Mesendoderm (in vitro differentiated cells): ENCODE results near the gene FGF8.

Experiments
- DNase-seq: peaks from one replicate; pipeline ENCODE4 v3.0.0; 2013
- H2AK5ac ChIP-seq: 2 replicates; pipeline ENCODE4 v1.6.1; 2013; ENCODE audit warnings: low read length, inconsistent platforms
- H2BK120ac ChIP-seq: 2 replicates; pipeline ENCODE4 v1.6.1; 2013; ENCODE audit warnings: low read depth, mild to moderate bottlenecking, low read length, moderate library complexity, mixed read lengths
- H2BK15ac ChIP-seq: replicated peaks from 2 replicates; pipeline ENCODE4 v1.6.1; 2013; ENCODE audit warnings: low read depth, mild to moderate bottlenecking, moderate library complexity
- H2BK5ac ChIP-seq: 2 replicates; pipeline ENCODE4 v1.6.1; 2013; ENCODE audit warnings: low read length, inconsistent platforms
- H3K18ac ChIP-seq: 2 replicates; pipeline ENCODE4 v1.6.1; 2013; ENCODE audit warnings: mild to moderate bottlenecking, low read length, mixed read lengths
- H3K23ac ChIP-seq: one replicate; pipeline ENCODE4 v1.6.1; 2013; ENCODE audit warnings: low read length
- H3K27ac ChIP-seq: 2 replicates; pipeline ENCODE4 v1.5.1; 2013; ENCODE audit warnings: low read depth, mild to moderate bottlenecking, inconsistent platforms, low read length, moderate library complexity
- H3K27me3 ChIP-seq: 2 replicates; pipeline ENCODE4 v1.6.1; 2013; ENCODE audit warnings: low read length, control low read depth, mild to moderate bottlenecking, inconsistent platforms; ENCODE audit not compliant: insufficient read depth, poor library complexity
- H3K36me3 ChIP-seq: 2 replicates; pipeline ENCODE4 v1.6.1; 2013; ENCODE audit warnings: low read length, inconsistent platforms; ENCODE audit not compliant: control insufficient read depth, insufficient read depth
- H3K4ac ChIP-seq: one replicate; pipeline ENCODE4 v1.6.1; 2013; ENCODE audit warnings: low read depth, mild to moderate bottlenecking, low read length, moderate library complexity
- H3K4me1 ChIP-seq: 2 replicates; pipeline ENCODE4 v1.6.1; 2013; ENCODE audit warnings: low read depth, low read length, inconsistent platforms; ENCODE audit not compliant: control insufficient read depth
- H3K4me2 ChIP-seq: 2 replicates; pipeline ENCODE4 v1.6.1; 2013; ENCODE audit warnings: low read length
- H3K4me3 ChIP-seq: 2 replicates; pipeline ENCODE4 v1.5.1; 2013; ENCODE audit warnings: mild to moderate bottlenecking, low read length
- H3K56ac ChIP-seq: one replicate; pipeline ENCODE4 v1.6.1; 2013; ENCODE audit warnings: low read length
- H3K79me1 ChIP-seq: 2 replicates; pipeline ENCODE4 v1.6.1; 2013; ENCODE audit warnings: low read length, inconsistent platforms
- H3K79me2 ChIP-seq: 2 replicates; pipeline ENCODE4 v1.6.1; 2013; ENCODE audit warnings: mild to moderate bottlenecking, low read length; ENCODE audit not compliant: control insufficient read depth, insufficient read depth
- H3K9ac ChIP-seq: 2 replicates; pipeline ENCODE4 v1.6.1; 2013; ENCODE audit warnings: low read length, inconsistent platforms
- H4K5ac ChIP-seq: one replicate; pipeline ENCODE4 v1.6.1; 2013; ENCODE audit warnings: low read length
- H4K8ac ChIP-seq: one replicate; pipeline ENCODE4 v1.6.1; 2013; ENCODE audit warnings: low read depth, mild to moderate bottlenecking, control low read depth, low read length, moderate library complexity
- WGBS: extraction: QIAGEN DNeasy Blood & Tissue Kit; methylation state at CpG from one replicate; pipeline ENCODE4 v1.1.7; 2013; ENCODE audit warnings: low lambda C conversion rate, missing lambda C conversion rate; ENCODE audit not compliant: insufficient coverage; ENCODE audit errors: extremely low coverage; 5-methylcytosine and 5-hydroxymethylcytosine counted together

The FGF8 gene

GRCh38 chr10:101767600-101767945 is 8.3 kb downstream of the FGF8 start:
- peaks cover 3% of the 10 kb centered on the region for H3K4me1 ChIP-seq
- H4K5ac ChIP-seq: no peak overlapping the region
- no peak overlapping the region for H2BK15ac ChIP-seq
- H4K8ac ChIP-seq: no peak overlapping the region
- no peak overlapping the region for H3K9ac ChIP-seq
- H3K79me2 ChIP-seq: no peaks in the 10 kb centered on the region
- WGBS: no CpG with 5 or more reads among the region's 6 CpGs
- no peak overlapping the region for H3K4me2 ChIP-seq
- H3K79me1 ChIP-seq: no peaks in the 10 kb centered on the region
- no peaks in the 10 kb centered on the region for H3K27me3 ChIP-seq
- no peak overlapping the region for H3K56ac ChIP-seq
- H2BK120ac ChIP-seq: no peak overlapping the region
- H3K4ac ChIP-seq: no peak overlapping the region
- H3K23ac ChIP-seq: no peak overlapping the region
- H3K4me3 ChIP-seq: no peak overlapping the region
- no peak overlapping the region for H3K18ac ChIP-seq
- H2AK5ac ChIP-seq: no peak overlapping the region
- H2BK5ac ChIP-seq: no peak overlapping the region
- H3K36me3 ChIP-seq: no peaks in the 10 kb centered on the region
- no peak overlapping the region for H3K27ac ChIP-seq
- no peak for DNase-seq

- no peak overlapping the region for H3K23ac ChIP-seq
Measured at GRCh38 chr10:101766753-101767599, 8.9 kb downstream of the FGF8 start.

GRCh38 chr10:101766306-101766705 is 9.6 kb downstream of the FGF8 start:
- H3K27ac ChIP-seq: no peak overlapping the region
- H2BK5ac ChIP-seq: no peak overlapping the region
- H3K18ac ChIP-seq: no peak overlapping the region
- no peak overlapping the region for H3K23ac ChIP-seq
- no peak for DNase-seq
- no peak overlapping the region for H3K9ac ChIP-seq
- no peak overlapping the region for H4K5ac ChIP-seq
- H3K4ac ChIP-seq: no peak overlapping the region
- no peaks in the 10 kb centered on the region for H3K79me1 ChIP-seq
- no peak overlapping the region for H3K4me3 ChIP-seq
- peaks cover 3% of the 10 kb centered on the region for H3K4me1 ChIP-seq
- WGBS: no CpG with 5 or more reads among the region's 6 CpGs
- no peak overlapping the region for H2BK15ac ChIP-seq
- no peak overlapping the region for H2AK5ac ChIP-seq
- no peak overlapping the region for H2BK120ac ChIP-seq
- H3K56ac ChIP-seq: no peak overlapping the region
- H3K27me3 ChIP-seq: no peaks in the 10 kb centered on the region
- no peak overlapping the region for H3K4me2 ChIP-seq
- H4K8ac ChIP-seq: no peak overlapping the region
- no peaks in the 10 kb centered on the region for H3K79me2 ChIP-seq
- H3K36me3 ChIP-seq: no peaks in the 10 kb centered on the region

More at GRCh38 chr10:101766753-101767599, 8.9 kb downstream of the FGF8 start:
- Histone ChIP-seq H3K56ac (no peak overlapping the region), H3K36me3 (no peaks in the 10 kb centered on the region), H3K27me3 (no peaks in the 10 kb centered on the region), H4K5ac (no peak overlapping the region), H2BK120ac (no peak overlapping the region), H3K9ac (no peak overlapping the region), H3K4ac (no peak overlapping the region), H4K8ac (no peak overlapping the region), H3K18ac (no peak overlapping the region), H3K4me2 (no peak overlapping the region), H3K4me1 (peaks cover 3% of the 10 kb centered on the region), H2BK5ac (no peak overlapping the region), H2AK5ac (no peak overlapping the region), H3K79me2 (no peaks in the 10 kb centered on the region), H3K79me1 (no peaks in the 10 kb centered on the region), H3K27ac (no peak overlapping the region), H2BK15ac (no peak overlapping the region), H3K4me3 (no peak overlapping the region)
- no CpG with 5 or more reads among the region's 12 CpGs for WGBS
- DNase-seq: no peak

- H4K8ac ChIP-seq: no peak overlapping the region
- H3K27me3 ChIP-seq: no peaks in the 10 kb centered on the region
- H3K27ac ChIP-seq: no peak overlapping the region
- H3K36me3 ChIP-seq: no peaks in the 10 kb centered on the region
- H3K56ac ChIP-seq: no peak overlapping the region
- no peak overlapping the region for H4K5ac ChIP-seq
- H2AK5ac ChIP-seq: no peak overlapping the region
- H2BK5ac ChIP-seq: no peak overlapping the region
- no peak overlapping the region for H3K4me3 ChIP-seq
- peak overlapping the region; percentile 97 for H3K23ac ChIP-seq
- peaks cover 6% of the 10 kb centered on the region for H3K4me1 ChIP-seq
- no peak for DNase-seq
- WGBS: no CpG with 5 or more reads among the region's 10 CpGs
- H3K9ac ChIP-seq: no peak overlapping the region
- no peak overlapping the region for H2BK15ac ChIP-seq
- H3K79me2 ChIP-seq: no peaks in the 10 kb centered on the region
- no peak overlapping the region for H3K4me2 ChIP-seq
- no peaks in the 10 kb centered on the region for H3K79me1 ChIP-seq
- H3K4ac ChIP-seq: no peak overlapping the region
- no peak overlapping the region for H2BK120ac ChIP-seq
- H3K18ac ChIP-seq: no peak overlapping the region
Measured at GRCh38 chr10:101763141-101763846, 12.6 kb downstream of the FGF8 start.

- H2AK5ac ChIP-seq: no peak overlapping the region
- H3K79me2 ChIP-seq: no peaks in the 10 kb centered on the region
- H2BK5ac ChIP-seq: no peak overlapping the region
- H3K9ac ChIP-seq: no peak overlapping the region
- H3K4me1 ChIP-seq: peaks cover 5% of the 10 kb centered on the region
- H3K79me1 ChIP-seq: no peaks in the 10 kb centered on the region
- H3K36me3 ChIP-seq: no peaks in the 10 kb centered on the region
- H2BK15ac ChIP-seq: no peak overlapping the region
- no peak overlapping the region for H3K18ac ChIP-seq
- no peak overlapping the region for H3K4me3 ChIP-seq
- no peak overlapping the region for H3K56ac ChIP-seq
- no peak for DNase-seq
- H2BK120ac ChIP-seq: no peak overlapping the region
- no peaks in the 10 kb centered on the region for H3K27me3 ChIP-seq
- H4K5ac ChIP-seq: no peak overlapping the region
- H3K4ac ChIP-seq: no peak overlapping the region
- H3K4me2 ChIP-seq: no peak overlapping the region
- H3K27ac ChIP-seq: no peak overlapping the region
- H3K23ac ChIP-seq: no peak overlapping the region
- H4K8ac ChIP-seq: no peak overlapping the region
- WGBS: no CpG with 5 or more reads among the region's 5 CpGs
Measured at GRCh38 chr10:101762736-101763135, 13.2 kb downstream of the FGF8 start.
